ENCODE measurements around the gene MAP2K3. TPM values are rescaled to one million over a fixed set of nuclear protein-coding genes. Genes with fewer than 3 reads are reported as not detected.

The MAP2K3 gene
- total and polyA plus RNA-seq, 2 of the 8 experiments (the other 6 are each of a cell fraction or from before 2014, with no cell fraction given), result 16.9 to 33.5 TPM

DNA sequence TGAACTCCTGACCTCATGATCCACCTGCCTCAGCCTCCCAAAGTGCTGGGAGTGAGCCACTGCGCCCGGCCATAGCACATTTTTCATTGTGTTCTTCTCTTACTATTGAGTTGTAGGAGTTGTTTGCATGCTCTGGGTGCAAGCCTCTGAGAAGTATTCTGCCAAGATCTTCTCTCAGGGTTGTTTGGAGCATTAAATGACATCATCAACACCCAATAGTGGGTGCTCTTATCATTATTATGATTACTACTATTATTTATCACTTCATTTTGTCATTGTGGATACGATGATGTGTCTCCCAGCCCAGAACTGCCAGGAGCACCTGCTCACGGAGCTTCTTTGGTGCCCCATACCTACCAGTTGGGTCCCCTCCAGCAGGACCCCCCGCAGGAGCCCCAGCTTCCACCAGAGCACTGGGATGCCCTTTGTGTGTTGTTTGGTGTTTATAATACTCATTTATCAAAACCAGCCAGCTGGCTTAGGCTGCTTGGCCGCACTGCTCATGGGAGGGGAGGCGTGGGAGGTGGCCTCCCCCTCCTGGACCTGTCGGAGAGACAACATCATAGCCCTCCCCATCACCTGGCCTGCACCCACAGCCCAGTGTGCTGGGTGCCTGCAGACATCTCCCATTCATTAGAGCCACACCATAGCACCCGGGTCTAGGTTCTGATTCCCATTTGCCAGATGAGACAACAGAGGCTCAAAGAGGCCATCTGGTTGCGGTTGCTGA, 12.9 kb upstream of the MAP2K3 start (continued):
- TF ChIP-seq CTCF (IDR thresholded peaks at IDR 0.05; ENCODE audit: control extremely low read depth in 1 of 3, insufficient read depth in 1 of 3, low read depth in 1 of 3, low read length in 3 of 3), result no peak
- TF ChIP-seq SRF (IDR thresholded peaks at IDR 0.05; ENCODE audit: low read depth, low read length), result no peak
- TF ChIP-seq KDM4A (IDR thresholded peaks at IDR 0.05; ENCODE audit: low read depth, low read length, severe bottlenecking), result no peak
- no peak for TF ChIP-seq FOSL1 (IDR thresholded peaks at IDR 0.05; ENCODE audit: insufficient read depth, low read depth, low read length)
- no peak for TF ChIP-seq SIRT6 (IDR thresholded peaks at IDR 0.05; ENCODE audit: low read length)
- TF ChIP-seq TAF1 (IDR thresholded peaks at IDR 0.05; ENCODE audit: low read depth, low read length), result no peak
- TF ChIP-seq TAF7 (optimal IDR thresholded peaks at IDR 0.05; ENCODE audit: borderline replicate concordance, low read depth, low read length), result no peak
